Large intestine (tissue), 3 donors: ENCODE results near the gene OR52L1. TPM values are rescaled to one million over a fixed set of nuclear protein-coding genes. Genes with fewer than 3 reads are reported as not detected.
"Not testable (repeated sequence)": the region's sequence is repeated elsewhere in the genome, so short reads cannot be mapped to it uniquely, and the experiment has no call there.

ENCODE experiments used
- DNase-seq, 2 donors: peaks; one replicate each; pipeline versions ENCODE4 v3.0.0 to v3.0.0-alpha.2; 2013
- H3K27ac ChIP-seq: one replicate; pipeline ENCODE4 v1.5.1; 2013; ENCODE audit warnings: low read length
- H3K27me3 ChIP-seq: 2 replicates; pipeline ENCODE4 v1.6.1; 2013; ENCODE audit warnings: low read length; ENCODE audit not compliant: control insufficient read depth, insufficient read depth
- H3K36me3 ChIP-seq: 2 replicates; pipeline ENCODE4 v1.6.1; 2013; ENCODE audit warnings: low read length; ENCODE audit not compliant: control insufficient read depth, insufficient read depth
- H3K4me1 ChIP-seq: one replicate; pipeline ENCODE4 v1.6.1; 2013; ENCODE audit warnings: low read length; ENCODE audit not compliant: control insufficient read depth, insufficient read depth
- H3K4me3 ChIP-seq: one replicate; pipeline ENCODE4 v1.5.1; 2013; ENCODE audit warnings: low read length
- H3K9me3 ChIP-seq: one replicate; pipeline ENCODE4 v1.6.1; 2013; ENCODE audit warnings: mild to moderate bottlenecking, low read depth, low read length, moderate library complexity; ENCODE audit not compliant: control insufficient read depth
- WGBS: methylation state at CpG from one replicate; pipeline ENCODE4 v1.1.5; 2013; ENCODE audit warnings: low lambda C conversion rate; ENCODE audit not compliant: insufficient coverage; 5-methylcytosine and 5-hydroxymethylcytosine counted together
- polyA plus RNA-seq: library from polyadenylated mRNA; unstranded; fragments of 120-200 nt; gene quantifications from one replicate; pipeline ENCODE4 v1.2.1, GENCODE V29; 2013

Gene OR52L1
- polyA plus RNA-seq, 1 donor: not detected

DNA sequence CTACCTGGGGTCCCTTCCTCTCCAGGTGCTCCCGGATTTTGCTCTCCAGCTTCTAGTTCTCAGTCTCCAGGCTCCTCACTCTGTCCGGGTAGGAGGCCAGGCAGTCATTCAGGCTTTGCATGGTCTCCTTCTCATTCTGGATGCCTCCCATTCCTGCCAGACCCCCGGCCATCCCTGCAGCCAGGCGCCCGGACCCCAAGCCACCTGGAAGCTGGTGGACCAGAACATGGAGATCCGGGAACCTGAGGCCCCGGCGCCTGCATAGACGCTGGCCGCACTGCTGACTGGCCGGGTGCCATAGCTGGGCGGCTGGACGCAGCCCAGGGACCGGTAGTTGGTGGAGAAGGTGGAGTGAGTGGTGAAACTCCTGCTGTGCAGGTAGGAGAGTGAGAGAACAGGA is 8.0 kb upstream of the OR52L1 start:
- no peak overlapping the region for H3K27ac ChIP-seq
- no CpG with 5 or more reads among the region's 14 CpGs for WGBS
- no peaks in the 10 kb centered on the region for H3K36me3 ChIP-seq
- DNase-seq: no peak
- H3K4me1 ChIP-seq: no peaks in the 10 kb centered on the region
- H3K27me3 ChIP-seq: no peaks in the 10 kb centered on the region
- H3K9me3 ChIP-seq: no peaks in the 10 kb centered on the region
- no peak overlapping the region for H3K4me3 ChIP-seq

DNA sequence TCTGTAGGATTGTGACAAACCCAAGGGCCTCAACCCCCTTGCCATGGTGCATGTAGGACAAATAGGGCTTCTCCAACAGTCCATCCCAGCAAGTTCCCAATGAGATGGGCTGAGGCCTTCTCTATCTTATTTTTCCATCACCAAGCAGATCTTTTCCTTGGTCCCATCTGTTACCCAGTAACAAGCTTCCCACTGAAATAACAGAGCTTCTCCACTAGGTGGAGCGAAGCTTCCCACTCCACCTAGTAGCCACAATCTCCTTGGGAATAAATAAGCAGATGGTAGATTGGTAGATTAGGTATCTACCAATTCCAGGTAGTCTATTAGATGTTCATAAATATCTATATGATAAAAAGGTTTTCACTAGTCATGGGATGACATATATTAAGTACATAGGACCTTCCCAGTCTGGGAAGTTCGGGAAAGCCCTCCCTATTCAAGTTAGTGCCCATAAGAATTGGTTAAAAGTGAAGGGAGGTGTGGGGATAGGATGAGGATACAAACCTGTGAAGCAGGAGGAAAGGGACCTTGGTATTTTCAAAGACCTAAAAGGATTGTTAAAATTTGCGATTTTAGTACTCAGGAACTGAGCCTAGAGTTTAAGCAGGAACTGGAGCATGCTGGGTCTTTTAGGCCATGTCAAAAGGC is 5.9 kb upstream of the OR52L1 start:
- Histone ChIP-seq H3K36me3 (no peaks in the 10 kb centered on the region), H3K27me3 (no peaks in the 10 kb centered on the region), H3K4me3 (no peak overlapping the region), H3K4me1 (no peaks in the 10 kb centered on the region), H3K27ac (no peak overlapping the region), H3K9me3 (no peaks in the 10 kb centered on the region)
- no CpG with 5 or more reads among the region's 3 CpGs for WGBS
- DNase-seq: no peak

DNA sequence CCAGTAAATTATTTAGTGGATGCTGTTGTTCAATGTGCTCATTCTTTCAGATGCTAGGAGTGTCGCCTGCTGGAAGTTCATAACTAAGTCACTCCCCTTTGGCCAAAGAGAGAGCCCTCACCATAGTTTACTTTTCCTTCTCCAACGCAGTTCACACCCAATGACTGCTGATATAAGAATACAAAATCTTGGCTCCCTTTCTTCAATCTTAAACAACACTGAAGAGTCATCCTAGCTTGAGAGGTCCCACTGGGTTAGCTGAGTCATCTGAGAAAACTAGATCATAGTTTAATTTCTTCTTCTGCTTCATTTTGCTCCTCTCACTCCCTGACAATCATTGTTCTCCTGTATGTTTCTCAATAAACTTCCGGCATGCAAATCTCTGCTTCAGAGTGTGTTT is 5.4 kb upstream of the OR52L1 start:
- WGBS: no CpG with 5 or more reads among the region's 3 CpGs
- DNase-seq: no peak
- Histone ChIP-seq H3K27ac (no peak overlapping the region), H3K4me1 (no peaks in the 10 kb centered on the region), H3K9me3 (no peaks in the 10 kb centered on the region), H3K36me3 (no peaks in the 10 kb centered on the region), H3K4me3 (no peak overlapping the region), H3K27me3 (no peaks in the 10 kb centered on the region)

DNA sequence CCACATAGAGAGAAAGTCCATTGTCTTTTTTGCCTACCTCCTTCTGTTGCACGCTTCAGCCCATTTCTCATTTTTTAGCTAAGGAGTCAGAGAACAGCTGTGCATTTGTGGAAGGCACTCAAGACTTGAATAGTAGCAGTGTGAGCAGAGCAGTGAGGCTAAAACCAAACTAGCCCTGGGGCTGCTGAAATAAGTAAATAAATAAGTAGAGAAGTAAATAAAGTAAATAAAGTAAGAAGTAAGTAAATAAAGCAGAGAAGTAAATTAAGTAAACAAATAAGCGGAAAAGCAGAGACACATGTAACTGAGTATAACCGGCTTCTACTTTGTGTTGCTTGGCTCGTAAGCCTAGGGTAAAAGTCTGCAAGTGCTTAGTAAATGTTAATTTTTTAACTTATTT is 2.4 kb upstream of the OR52L1 start:
- Histone ChIP-seq H3K27ac (no peak overlapping the region), H3K27me3 (no peaks in the 10 kb centered on the region), H3K36me3 (no peaks in the 10 kb centered on the region), H3K4me3 (no peak overlapping the region), H3K4me1 (no peaks in the 10 kb centered on the region), H3K9me3 (no peaks in the 10 kb centered on the region)
- DNase-seq: no peak
- WGBS: no CpG with 5 or more reads among the region's 4 CpGs

DNA sequence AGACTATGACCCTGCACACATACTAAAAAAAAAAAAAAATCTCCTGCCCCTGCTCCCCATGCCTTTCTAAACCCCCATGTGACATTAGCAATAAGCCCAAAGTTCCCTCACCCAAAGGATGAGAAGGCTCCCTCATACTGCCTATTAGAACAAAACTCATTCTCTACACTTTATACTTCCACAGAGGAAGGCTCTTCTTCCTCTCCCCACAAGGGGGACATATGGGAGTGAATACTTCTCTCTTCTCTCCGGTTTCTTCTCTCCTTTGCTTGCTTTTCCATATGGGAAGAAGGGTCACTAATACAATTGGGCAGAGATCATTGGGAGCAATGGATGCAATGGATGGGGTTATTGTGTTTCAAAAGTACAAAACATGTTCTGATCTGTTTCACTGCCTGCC is 3.3 kb downstream of the OR52L1 start:
- Histone ChIP-seq H3K27me3 (no peaks in the 10 kb centered on the region), H3K36me3 (no peaks in the 10 kb centered on the region), H3K4me1 (no peaks in the 10 kb centered on the region), H3K9me3 (no peaks in the 10 kb centered on the region), H3K27ac (no peak overlapping the region), H3K4me3 (no peak overlapping the region)
- no CpG with 5 or more reads among the region's 1 CpG for WGBS
- DNase-seq: no peak

DNA sequence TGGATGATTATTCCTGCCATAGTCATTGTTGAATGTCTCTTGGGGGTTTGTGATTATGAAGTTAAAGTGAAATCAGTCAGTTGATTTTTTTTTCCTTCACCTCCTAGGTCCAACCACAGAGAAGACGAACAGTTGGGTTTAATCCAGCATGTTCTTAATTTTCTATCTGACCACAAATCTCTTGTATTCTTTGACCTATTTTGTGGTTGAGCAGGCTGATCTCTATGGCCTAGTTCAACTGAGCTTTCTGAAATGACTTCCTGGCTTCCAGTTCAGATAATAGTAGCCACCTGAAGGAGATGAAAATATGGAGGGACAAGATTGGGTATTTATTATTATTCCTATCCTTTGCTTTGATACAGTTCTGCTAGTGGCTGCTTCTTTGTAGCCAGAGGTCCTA is 13.3 kb downstream of the OR52L1 start:
- WGBS: 88% methylated on average over 1 of the region's 1 CpG
- Histone ChIP-seq H3K4me3 (no peak overlapping the region), H3K9me3 (no peaks in the 10 kb centered on the region), H3K27ac (no peak overlapping the region), H3K36me3 (no peaks in the 10 kb centered on the region), H3K4me1 (no peaks in the 10 kb centered on the region), H3K27me3 (no peaks in the 10 kb centered on the region)
- DNase-seq: no peak

DNA sequence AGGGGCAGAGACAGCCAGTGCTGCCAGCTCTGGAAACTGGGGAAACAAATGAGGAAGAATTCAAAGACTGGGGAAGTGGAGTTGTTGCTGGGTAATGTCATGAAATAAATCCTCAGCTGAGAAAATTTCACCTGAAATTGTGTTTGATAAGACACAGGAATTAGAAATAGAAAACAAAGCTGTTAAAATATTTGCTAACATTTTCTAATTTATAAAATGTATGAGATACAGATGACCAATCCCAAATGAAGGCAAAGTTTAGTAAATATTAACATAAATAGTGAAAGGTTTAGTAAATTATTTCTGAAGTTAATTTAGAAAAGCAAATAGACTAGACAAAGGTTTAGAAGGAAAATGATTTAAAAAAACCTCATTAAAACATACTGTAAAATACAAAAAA is 18.4 kb downstream of the OR52L1 start, which contains the start of gene OR56A5:
OR56A5 (minus strand) TSS at position 101 of the 400 bp plus-strand sequence; CDS start at position 101, 0 bp downstream.
- H3K4me1 ChIP-seq: no peaks in the 10 kb centered on the region
- H3K36me3 ChIP-seq: no peaks in the 10 kb centered on the region
- no peaks in the 10 kb centered on the region for H3K9me3 ChIP-seq
- H3K4me3 ChIP-seq: no peak within 1 kb of the TSS
- DNase-seq: no peak
- H3K27ac ChIP-seq: no peak within 1 kb of the TSS
- no peaks in the 10 kb centered on the region for H3K27me3 ChIP-seq

DNA sequence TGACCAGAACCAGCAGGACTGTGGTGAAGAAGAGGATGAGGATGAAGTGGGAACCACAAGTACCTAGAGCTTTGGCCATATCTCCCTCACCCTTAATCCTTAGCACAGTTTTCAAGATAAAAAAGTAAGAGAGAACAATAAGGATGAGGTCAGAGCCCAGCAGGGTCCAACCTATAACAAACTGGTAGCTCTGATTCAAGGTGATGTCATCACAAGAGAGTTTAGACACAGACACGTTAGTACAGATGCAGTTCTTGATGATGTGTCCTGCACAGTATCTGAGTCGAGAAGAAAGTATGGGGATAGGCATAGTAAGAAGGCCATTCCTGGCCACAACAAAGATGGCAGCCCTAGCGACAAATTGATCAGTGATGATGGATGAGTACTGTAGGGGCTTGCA is 19.1 kb downstream of the OR52L1 start:
- WGBS: no CpG with 5 or more reads among the region's 3 CpGs
- H3K9me3 ChIP-seq: no peaks in the 10 kb centered on the region
- no peak overlapping the region for H3K4me3 ChIP-seq
- no peaks in the 10 kb centered on the region for H3K36me3 ChIP-seq
- no peak for DNase-seq
- H3K27me3 ChIP-seq: no peaks in the 10 kb centered on the region
- no peak overlapping the region for H3K27ac ChIP-seq
- no peaks in the 10 kb centered on the region for H3K4me1 ChIP-seq

DNA sequence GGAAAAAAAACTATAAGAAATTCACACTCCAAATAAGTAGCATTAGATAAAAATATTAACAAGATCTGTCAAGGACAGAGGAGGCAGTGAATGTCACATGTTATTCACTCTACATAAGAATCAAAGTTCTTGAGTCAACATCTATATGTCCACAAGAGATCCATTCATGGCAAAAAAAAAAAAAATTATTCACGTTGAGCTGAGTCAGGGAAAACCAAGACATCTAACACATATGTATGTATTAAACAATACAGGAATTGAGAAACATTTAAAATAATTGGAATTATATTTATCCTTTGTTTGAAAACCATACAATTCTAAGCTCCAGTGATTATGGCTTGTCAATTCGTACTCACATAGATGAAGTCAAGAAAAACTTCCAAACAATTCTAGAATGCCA is 19.8 kb downstream of the OR52L1 start:
- no peaks in the 10 kb centered on the region for H3K4me1 ChIP-seq
- 60% methylated on average over 1 of the region's 2 CpGs for WGBS

DNA sequence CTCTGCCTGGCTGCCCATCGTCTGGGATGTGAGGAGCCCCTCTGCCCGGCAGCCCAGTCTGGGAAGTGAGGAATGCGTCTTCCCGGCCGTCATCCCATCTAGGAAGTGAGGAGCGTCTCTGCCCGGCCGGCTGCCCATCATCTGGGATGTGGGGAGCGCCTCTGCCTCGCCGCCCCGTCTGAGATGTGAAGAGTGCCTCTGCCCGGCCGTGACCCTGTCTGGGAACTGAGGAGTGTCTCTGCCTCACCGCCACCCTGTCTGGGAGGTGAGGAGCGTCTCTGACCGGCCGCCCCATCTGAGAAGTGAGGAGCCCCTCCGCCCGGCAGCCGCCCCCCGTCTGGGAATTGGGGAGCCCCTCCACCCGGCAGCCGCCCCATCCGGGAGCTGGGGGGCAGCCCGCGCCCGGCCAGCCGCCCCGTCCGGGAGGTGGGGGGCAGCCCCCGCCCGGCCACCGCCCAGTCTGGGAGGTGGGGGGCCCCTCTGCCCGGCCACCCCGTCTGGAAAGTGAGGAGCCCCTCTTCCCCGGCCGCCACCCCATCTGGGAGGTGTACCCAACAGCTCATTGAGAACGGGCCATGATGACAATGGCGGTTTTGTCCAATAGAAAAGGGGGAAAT is 26.0 kb downstream of the OR52L1 start:
- no CpG with 5 or more reads among the region's 40 CpGs for WGBS
- DNase-seq, H3K27me3 ChIP-seq, H3K4me1 ChIP-seq, H3K27ac ChIP-seq, H3K4me3 ChIP-seq, H3K36me3 ChIP-seq: not testable (repeated sequence)
- peaks cover 12% of the 10 kb centered on the region for H3K9me3 ChIP-seq

More for the DNA sequence above, 19.8 kb downstream of the OR52L1 start:
- DNase-seq: no peak
- no peaks in the 10 kb centered on the region for H3K36me3 ChIP-seq
- H3K4me3 ChIP-seq: no peak overlapping the region
- H3K9me3 ChIP-seq: no peaks in the 10 kb centered on the region
- no peak overlapping the region for H3K27ac ChIP-seq
- no peaks in the 10 kb centered on the region for H3K27me3 ChIP-seq

DNA sequence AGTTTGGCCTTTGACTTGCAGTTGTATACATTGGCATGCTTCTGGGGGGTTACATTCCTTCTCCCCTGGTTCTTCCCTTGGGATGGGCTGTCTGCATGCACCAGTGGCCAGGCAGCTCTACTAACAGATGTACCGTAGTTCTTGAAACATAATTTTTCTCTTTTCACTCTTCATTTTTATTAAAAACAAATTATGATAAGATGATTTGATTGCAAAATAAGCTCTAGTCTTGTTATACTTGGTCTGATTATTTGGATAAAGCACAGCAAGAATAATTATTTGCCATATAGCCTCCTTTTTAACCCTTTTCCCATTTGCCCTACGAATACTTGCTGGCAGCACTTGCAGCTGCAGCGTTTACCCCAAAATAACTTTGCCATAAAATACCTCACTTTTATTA is 31.2 kb downstream of the OR52L1 start:
- no peak overlapping the region for H3K27ac ChIP-seq
- no peaks in the 10 kb centered on the region for H3K27me3 ChIP-seq
- H3K36me3 ChIP-seq: no peaks in the 10 kb centered on the region
- no peaks in the 10 kb centered on the region for H3K4me1 ChIP-seq
- peaks cover 7% of the 10 kb centered on the region for H3K9me3 ChIP-seq
- no peak overlapping the region for H3K4me3 ChIP-seq
- WGBS: 90% methylated on average over 2 of the region's 3 CpGs
- DNase-seq: no peak
